Loucy (cell line): ENCODE data around the gene CENPA.
"Not testable (repeated sequence)": the region's sequence is repeated elsewhere in the genome, so short reads cannot be mapped to it uniquely, and the experiment has no call there.

Experiments
- EZH2phosphoT487 ChIP-seq: fragments of 200-600 bp; IDR thresholded peaks from 2 replicates; pipeline ENCODE4 v1.6.1; 2018; ENCODE audit warnings: antibody characterized with exemption, mild to moderate bottlenecking, moderate library complexity, borderline replicate concordance
- TF ChIP-seq, protein P1 (sequence below): fragments of 200-600 bp; sonication (generic); conservative IDR thresholded peaks from 2 replicates; pipeline ENCODE4 v1.5.1; 2014; ENCODE audit warnings: mild to moderate bottlenecking, antibody characterized with exemption, low read length

DNA sequence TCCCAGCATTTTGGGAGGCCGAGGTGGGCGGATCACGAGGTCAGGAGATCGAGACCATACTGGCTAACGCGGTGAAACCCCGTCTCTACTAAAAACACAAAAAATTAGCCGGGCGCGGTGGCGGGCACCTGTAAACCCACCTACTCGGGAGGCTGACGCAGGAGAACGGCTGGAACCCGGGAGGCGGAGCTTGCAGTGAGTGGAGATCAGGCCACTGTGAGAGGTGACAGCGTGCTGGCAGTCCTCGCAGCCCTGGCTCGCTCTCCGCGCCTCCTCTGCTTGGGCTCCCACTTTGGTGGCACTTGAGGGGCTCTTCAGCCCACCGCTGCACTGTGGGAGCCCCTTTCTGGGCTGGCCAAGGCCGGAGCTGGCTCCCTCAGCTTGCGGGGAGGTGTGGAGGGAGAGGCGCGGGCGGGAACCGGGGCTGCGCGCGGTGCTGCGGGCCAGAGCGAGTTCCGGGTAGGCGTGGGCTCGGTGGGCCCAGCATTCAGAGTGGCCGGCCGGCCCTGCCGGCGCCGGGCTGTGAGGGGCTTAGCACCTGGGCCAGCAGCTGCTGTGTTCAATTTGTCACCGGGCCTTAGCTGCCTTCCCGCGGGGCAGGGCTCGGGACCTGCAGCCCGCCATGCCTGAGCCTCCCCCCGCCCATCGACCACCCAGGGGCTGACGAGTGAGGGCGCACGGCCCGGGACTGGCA, 28.4 kb downstream of the CENPA start:
- TF ChIP-seq, protein P1, sequence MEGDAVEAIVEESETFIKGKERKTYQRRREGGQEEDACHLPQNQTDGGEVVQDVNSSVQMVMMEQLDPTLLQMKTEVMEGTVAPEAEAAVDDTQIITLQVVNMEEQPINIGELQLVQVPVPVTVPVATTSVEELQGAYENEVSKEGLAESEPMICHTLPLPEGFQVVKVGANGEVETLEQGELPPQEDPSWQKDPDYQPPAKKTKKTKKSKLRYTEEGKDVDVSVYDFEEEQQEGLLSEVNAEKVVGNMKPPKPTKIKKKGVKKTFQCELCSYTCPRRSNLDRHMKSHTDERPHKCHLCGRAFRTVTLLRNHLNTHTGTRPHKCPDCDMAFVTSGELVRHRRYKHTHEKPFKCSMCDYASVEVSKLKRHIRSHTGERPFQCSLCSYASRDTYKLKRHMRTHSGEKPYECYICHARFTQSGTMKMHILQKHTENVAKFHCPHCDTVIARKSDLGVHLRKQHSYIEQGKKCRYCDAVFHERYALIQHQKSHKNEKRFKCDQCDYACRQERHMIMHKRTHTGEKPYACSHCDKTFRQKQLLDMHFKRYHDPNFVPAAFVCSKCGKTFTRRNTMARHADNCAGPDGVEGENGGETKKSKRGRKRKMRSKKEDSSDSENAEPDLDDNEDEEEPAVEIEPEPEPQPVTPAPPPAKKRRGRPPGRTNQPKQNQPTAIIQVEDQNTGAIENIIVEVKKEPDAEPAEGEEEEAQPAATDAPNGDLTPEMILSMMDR, result not testable (repeated sequence)
- not testable (repeated sequence) for TF ChIP-seq EZH2phosphoT487
